Endothelial cell of umbilical vein (primary cell): ENCODE results near the gene FAM3D. TPM values are rescaled to one million over a fixed set of nuclear protein-coding genes. Genes with fewer than 3 reads are reported as not detected.

Source experiments
- BruUV-seq: library from RNA; stranded (reverse); fragments of 400-500 nt; replicated peaks from 2 replicates; lab custom pipeline; 2021; lab: Mats Ljungman, UMichigan
- CTCF ChIA-PET: fragments of 300-600, 350-600 bp; sonication (Branson Sonifier 250); formaldehyde crosslinking; loops from one replicate; lab custom pipeline; 2021; ENCODE audit warnings: antibody characterized with exemption, inconsistent platforms; lab: Charles Lee
- POLR2A ChIA-PET: fragments of 300-600, 350-600 bp; sonication (Branson Sonifier 250); formaldehyde crosslinking; loops from one replicate; lab custom pipeline; 2021; ENCODE audit warnings: antibody characterized with exemption, inconsistent platforms; lab: Charles Lee
- DNase-seq: peaks from one replicate; pipeline ENCODE4 v3.0.0-alpha.2; 2011; ENCODE audit warnings: low read depth, low spot score
- FAIRE-seq: peaks from 2 replicates; lab custom pipeline; 2011; peaks lifted over from hg19 to GRCh38; lab: Jason Lieb, UNC
- H2AFZ ChIP-seq: 2 replicates; pipeline ENCODE4 v1.6.0; 2012; ENCODE audit warnings: low read depth, low read length, control low read depth, inconsistent platforms
- H3K27ac ChIP-seq: 2 replicates; pipeline ENCODE4 v1.5.1; 2011; ENCODE audit warnings: low read depth, mild to moderate bottlenecking, control low read depth, low read length, moderate library complexity; ENCODE audit not compliant: insufficient read depth
- H3K27me3 ChIP-seq, 2 experiments: 2 replicates each; pipeline versions ENCODE4 v1.6.0 to v1.6.1; 2011; ENCODE audit warnings: low read length in 2 of 2, mixed read lengths in 1 of 2; ENCODE audit not compliant: control insufficient read depth in 2 of 2, insufficient read depth in 2 of 2
- H3K36me3 ChIP-seq, 2 experiments: 2 replicates in 1 of 2; 3 replicates in 1 of 2; pipeline ENCODE4 v1.5.1; 2011; ENCODE audit warnings: low read length in 2 of 2, mild to moderate bottlenecking in 1 of 2, moderate library complexity in 1 of 2; ENCODE audit not compliant: control insufficient read depth in 2 of 2, insufficient read depth in 2 of 2; ENCODE audit errors: extremely low read depth in 1 of 2
- H3K4me1 ChIP-seq: 3 replicates; pipeline ENCODE4 v1.5.1; 2011; ENCODE audit warnings: mild to moderate bottlenecking, low read length; ENCODE audit not compliant: control insufficient read depth, insufficient read depth; ENCODE audit errors: extremely low read depth
- H3K4me2 ChIP-seq: 2 replicates; pipeline ENCODE4 v1.6.1; 2011; ENCODE audit warnings: low read length, control low read depth, mixed read lengths; ENCODE audit not compliant: insufficient read depth
- H3K4me3 ChIP-seq, 3 experiments: fragments of 200-600 bp in 1 of 3; sonication (generic), shearing (Covaris generic) in 1 of 3; replicated peaks in 1 of 3; 2 replicates each; pipeline ENCODE4 v1.5.1; 2011 to 2016; ENCODE audit warnings: control low read depth in 3 of 3, low read length in 3 of 3, mild to moderate bottlenecking in 2 of 3, inconsistent platforms in 1 of 3, low read depth in 1 of 3, moderate library complexity in 1 of 3; ENCODE audit not compliant: insufficient read depth in 1 of 3
- H3K79me2 ChIP-seq: 2 replicates; pipeline ENCODE4 v1.6.0; 2012; ENCODE audit warnings: low read length, inconsistent platforms; ENCODE audit not compliant: control insufficient read depth, insufficient read depth
- H3K9ac ChIP-seq: replicated peaks from 2 replicates; pipeline ENCODE3; 2011; ENCODE audit warnings: low read length, control low read depth; ENCODE audit not compliant: insufficient read depth; ENCODE audit errors: extremely low read depth
- H3K9me1 ChIP-seq: replicated peaks from 3 replicates; pipeline ENCODE4 v1.6.0; 2011; ENCODE audit warnings: mild to moderate bottlenecking, low read length; ENCODE audit not compliant: control insufficient read depth, insufficient read depth; ENCODE audit errors: extremely low read depth
- H3K9me3 ChIP-seq: replicated peaks from 2 replicates; pipeline ENCODE4 v1.5.1; 2012; ENCODE audit warnings: low read length, inconsistent platforms; ENCODE audit not compliant: control insufficient read depth, insufficient read depth
- H4K20me1 ChIP-seq: replicated peaks from 2 replicates; pipeline ENCODE3; 2011; ENCODE audit warnings: mild to moderate bottlenecking, low read length; ENCODE audit not compliant: control insufficient read depth, insufficient read depth; ENCODE audit errors: extremely low read depth
- EZH2 ChIP-seq: IDR thresholded peaks from 2 replicates; pipeline ENCODE4 v1.6.1; 2012; ENCODE audit warnings: borderline replicate concordance, low read depth, mild to moderate bottlenecking, moderate library complexity, low read length, inconsistent platforms; ENCODE audit not compliant: severe bottlenecking
- FOS ChIP-seq: IDR thresholded peaks from 2 replicates; pipeline ENCODE4 v1.6.1; 2011; ENCODE audit warnings: mild to moderate bottlenecking, low read length, moderate library complexity, borderline replicate concordance; ENCODE audit not compliant: insufficient read depth
- GATA2 ChIP-seq: IDR thresholded peaks from 2 replicates; pipeline ENCODE4 v1.7.0; 2011; ENCODE audit warnings: low read depth, mild to moderate bottlenecking, moderate library complexity, mixed read lengths, low read length; ENCODE audit not compliant: insufficient read length, insufficient read depth
- JUN ChIP-seq: IDR thresholded peaks from 2 replicates; pipeline ENCODE4 v1.6.1; 2011; ENCODE audit warnings: borderline replicate concordance, low read depth; ENCODE audit not compliant: insufficient read length, insufficient read depth
- MYC ChIP-seq: IDR thresholded peaks from one replicate; pipeline ENCODE4 v1.6.1; 2011; ENCODE audit warnings: mild to moderate bottlenecking, low read depth, low read length
- POLR2A ChIP-seq: IDR thresholded peaks from 2 replicates; pipeline ENCODE4 v1.6.1; 2012; ENCODE audit warnings: low read depth, mild to moderate bottlenecking, control low read depth, low read length
- POLR2AphosphoS5 ChIP-seq: IDR thresholded peaks from 2 replicates; pipeline ENCODE4 v1.6.1; 2012; ENCODE audit warnings: low read depth, mild to moderate bottlenecking, control low read depth, low read length, moderate library complexity; ENCODE audit not compliant: insufficient read depth
- dilution Hi-C: fragments of 300-500 bp; cut with MboI; formaldehyde crosslinking; loops from one replicate; pipeline ENCODE4 v1.15.0; 2019; ENCODE audit warnings: low sequenced_read_pairs; ENCODE audit not compliant: extremely low pct_ligation_motif_present
- intact Hi-C: fragments of 100-400 bp; cut with micrococcal nuclease; formaldehyde crosslinking; loops from one replicate; pipeline ENCODE4 v1.10.0; 2022
- polyA plus RNA-seq, 4 experiments: library from polyadenylated mRNA; depleted of rRNA in 3 of 4; stranded (reverse) in 3 of 4; unstranded in 1 of 4; fragments of >200 nt; gene quantifications; 2 replicates each; pipeline versions ENCODE4 v1.2.1 to v1.2.3, GENCODE V29; 2011 to 2012; ENCODE audit warnings: missing spikeins in 1 of 4
- total RNA-seq: library from RNA; stranded (reverse); gene quantifications from 2 replicates; pipeline ENCODE4 v1.2.3, GENCODE V29; 2021
- TF ChIP-seq, protein P1 (sequence below), 2 donors: IDR thresholded peaks; 1 replicate in 1 of 2; 2 replicates in 1 of 2; pipeline ENCODE4 v1.5.1; 2011; ENCODE audit warnings: low read length in 2 of 2, mild to moderate bottlenecking in 2 of 2, moderate library complexity in 2 of 2, control low read depth in 1 of 2, inconsistent platforms in 1 of 2, low read depth in 1 of 2; ENCODE audit not compliant: insufficient read depth in 1 of 2; ENCODE audit errors: extremely low read depth in 1 of 2
- TF ChIP-seq, protein P2 (sequence below): IDR thresholded peaks from 2 replicates; pipeline ENCODE4 v1.6.1; 2011; ENCODE audit not compliant: insufficient read depth, insufficient read length

Gene FAM3D
- total and polyA plus RNA-seq, 2 donors (not counting 3 experiments of a cell fraction or from before 2014, with no cell fraction given): 0.12 TPM; not detected in 1

DNA sequence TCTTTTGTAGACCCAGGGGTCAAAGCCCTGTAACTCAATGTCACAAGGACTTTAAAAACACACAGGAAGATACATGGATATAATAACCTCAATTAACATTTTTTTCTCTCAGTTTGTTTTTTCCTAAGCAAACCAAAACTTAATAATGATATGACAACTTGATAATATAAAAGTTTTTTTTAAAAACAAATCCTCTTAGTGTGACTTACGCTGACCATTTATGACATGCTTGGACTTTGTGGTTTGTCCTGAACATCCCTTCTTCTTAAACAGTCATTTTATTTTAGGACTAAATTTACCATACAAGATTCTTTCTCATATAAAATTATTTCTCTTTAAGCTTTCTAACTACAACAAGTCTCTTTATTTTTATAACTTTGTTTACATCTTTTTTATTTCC lies 25.4 kb upstream of the FAM3D start:
- Histone ChIP-seq H3K9me3 (peaks cover 1% of the 10 kb centered on the region), H4K20me1 (no peaks in the 10 kb centered on the region), H2AFZ (no peak overlapping the region), H3K9me1 (no peaks in the 10 kb centered on the region), H3K27me3 (no peaks in the 10 kb centered on the region), H3K27ac (no peak overlapping the region), H3K4me2 (no peak overlapping the region), H3K9ac (no peak overlapping the region), H3K79me2 (no peaks in the 10 kb centered on the region), H3K36me3 (no peaks in the 10 kb centered on the region), H3K4me3 (no peak overlapping the region), H3K4me1 (no peaks in the 10 kb centered on the region)
- intact Hi-C loops (no loop called here), dilution Hi-C loops (no loop called here)
- BruUV-seq: no TSS peak
- POLR2A ChIA-PET: no interaction called here
- FAIRE-seq (no peak), DNase-seq (no peak)
- TF ChIP-seq MYC (no peak), POLR2AphosphoS5 (no peak), FOS (no peak), GATA2 (no peak), JUN (no peak), POLR2A (no peak), EZH2 (no peak)
- TF ChIP-seq, protein P1, sequence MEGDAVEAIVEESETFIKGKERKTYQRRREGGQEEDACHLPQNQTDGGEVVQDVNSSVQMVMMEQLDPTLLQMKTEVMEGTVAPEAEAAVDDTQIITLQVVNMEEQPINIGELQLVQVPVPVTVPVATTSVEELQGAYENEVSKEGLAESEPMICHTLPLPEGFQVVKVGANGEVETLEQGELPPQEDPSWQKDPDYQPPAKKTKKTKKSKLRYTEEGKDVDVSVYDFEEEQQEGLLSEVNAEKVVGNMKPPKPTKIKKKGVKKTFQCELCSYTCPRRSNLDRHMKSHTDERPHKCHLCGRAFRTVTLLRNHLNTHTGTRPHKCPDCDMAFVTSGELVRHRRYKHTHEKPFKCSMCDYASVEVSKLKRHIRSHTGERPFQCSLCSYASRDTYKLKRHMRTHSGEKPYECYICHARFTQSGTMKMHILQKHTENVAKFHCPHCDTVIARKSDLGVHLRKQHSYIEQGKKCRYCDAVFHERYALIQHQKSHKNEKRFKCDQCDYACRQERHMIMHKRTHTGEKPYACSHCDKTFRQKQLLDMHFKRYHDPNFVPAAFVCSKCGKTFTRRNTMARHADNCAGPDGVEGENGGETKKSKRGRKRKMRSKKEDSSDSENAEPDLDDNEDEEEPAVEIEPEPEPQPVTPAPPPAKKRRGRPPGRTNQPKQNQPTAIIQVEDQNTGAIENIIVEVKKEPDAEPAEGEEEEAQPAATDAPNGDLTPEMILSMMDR (IDR thresholded peaks at IDR 0.05; ENCODE audit: extremely low read depth in 1 of 2, insufficient read depth in 1 of 2, low read depth in 1 of 2, low read length in 2 of 2): no peak
- TF ChIP-seq, protein P2, sequence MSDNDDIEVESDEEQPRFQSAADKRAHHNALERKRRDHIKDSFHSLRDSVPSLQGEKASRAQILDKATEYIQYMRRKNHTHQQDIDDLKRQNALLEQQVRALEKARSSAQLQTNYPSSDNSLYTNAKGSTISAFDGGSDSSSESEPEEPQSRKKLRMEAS: no peak
- CTCF ChIA-PET: no interaction called here
